ENCODE results near the gene LMCD1.

LMCD1 gene

DNA sequence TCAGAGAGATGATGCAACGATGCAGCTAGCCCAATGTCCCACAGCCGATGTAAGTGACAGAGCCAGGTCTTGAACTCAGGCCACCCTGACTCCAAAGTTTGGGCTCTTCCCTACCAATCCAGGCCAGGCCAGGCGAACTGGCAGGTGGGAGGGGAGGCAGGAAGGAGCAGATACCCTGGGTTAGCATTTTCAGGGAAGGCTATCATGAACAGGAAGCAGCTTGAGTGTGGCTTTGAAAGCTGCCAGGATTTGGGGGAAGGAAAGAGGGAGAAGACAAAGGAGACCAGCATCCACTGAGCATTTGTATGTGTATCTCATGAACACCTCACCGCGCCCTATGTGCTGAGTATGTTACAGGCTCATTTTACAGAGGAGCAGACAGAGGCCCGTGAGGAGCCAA lies 38.8 kb downstream of the LMCD1 start:
- no peak for DNase-seq

DNA sequence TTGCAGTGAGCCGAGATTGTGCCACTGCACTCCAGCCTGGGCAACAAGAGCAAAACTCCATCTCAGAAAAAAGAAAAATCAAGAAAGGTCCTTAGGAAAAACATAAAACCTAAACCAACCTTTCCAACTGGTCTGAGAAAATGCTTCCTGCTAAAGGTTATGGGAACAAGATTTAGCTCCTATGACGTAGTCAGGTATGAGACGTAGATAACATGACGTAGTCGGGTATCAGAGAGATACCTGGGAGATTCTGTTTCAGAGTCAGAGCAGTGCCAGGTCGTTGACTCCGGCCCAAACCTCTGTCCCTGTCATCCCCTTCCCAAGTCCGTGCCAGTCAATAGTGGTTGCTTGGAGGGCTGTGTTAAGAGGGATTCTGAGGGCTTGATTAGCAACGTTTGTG lies 39.9 kb downstream of the LMCD1 start:
- no peak for DNase-seq

- no peak for DNase-seq
Measured at GRCh38 chr3:8542190-8543135, 40.8 kb downstream of the LMCD1 start.

GRCh38 chr3:8546609-8547008 lies 45.0 kb downstream of the LMCD1 start:
- DNase-seq: no peak

DNA sequence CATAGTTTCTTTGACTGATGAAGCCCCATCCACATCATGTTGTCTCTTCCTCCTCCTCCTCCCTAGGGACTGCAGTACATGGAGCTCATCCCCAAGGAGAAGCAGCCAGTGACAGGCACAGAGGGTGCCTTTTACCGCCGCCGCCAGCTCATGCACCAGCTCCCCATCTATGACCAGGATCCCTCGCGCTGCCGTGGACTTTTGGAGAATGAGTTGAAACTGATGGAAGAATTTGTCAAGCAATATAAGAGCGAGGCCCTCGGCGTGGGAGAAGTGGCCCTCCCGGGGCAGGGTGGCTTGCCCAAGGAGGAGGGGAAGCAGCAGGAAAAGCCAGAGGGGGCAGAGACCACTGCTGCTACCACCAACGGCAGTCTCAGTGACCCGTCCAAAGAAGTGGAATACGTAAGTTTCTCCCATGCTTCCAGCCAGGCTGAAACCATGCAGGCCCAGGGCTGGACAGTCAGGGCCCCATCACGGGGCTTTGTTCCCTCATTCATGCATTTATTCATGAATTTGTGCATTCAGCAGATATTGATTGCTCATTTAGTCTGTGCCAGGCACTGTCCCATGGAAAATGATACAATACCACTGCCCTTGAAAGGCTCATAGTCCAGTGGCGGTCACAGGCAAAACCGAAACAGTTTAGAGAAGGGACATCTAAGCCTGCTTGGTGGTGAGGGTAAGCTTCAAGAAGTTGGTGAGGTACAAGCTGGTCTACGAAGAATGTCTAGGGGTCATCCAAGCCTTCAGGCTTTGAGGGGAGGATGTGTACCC lies 47.1 kb downstream of the LMCD1 start:
- DNase-seq: no peak

DNA sequence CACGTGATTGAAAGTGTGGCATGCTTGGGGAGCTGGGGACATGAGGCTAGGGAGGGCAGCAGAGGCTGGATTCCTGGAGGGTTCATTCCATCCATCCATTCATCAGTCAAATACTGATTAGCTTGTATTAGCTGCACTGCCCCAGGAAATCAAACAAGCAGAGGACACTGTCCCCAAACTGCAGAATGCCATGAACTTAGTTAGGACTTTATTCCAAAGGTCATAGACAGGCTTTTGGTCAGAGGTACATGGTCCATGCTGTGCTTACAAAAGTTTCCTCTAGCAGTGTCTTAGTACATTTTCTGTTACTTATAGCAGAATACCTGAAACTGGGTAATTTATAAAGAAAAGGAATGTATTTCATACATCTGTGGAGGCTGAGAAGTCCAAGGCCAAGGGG lies 47.7 kb downstream of the LMCD1 start:
- DNase-seq: no peak

GRCh38 chr3:8550611-8551010 lies 49.0 kb downstream of the LMCD1 start:
- no peak for DNase-seq

GRCh38 chr3:8552223-8552762 lies 50.7 kb downstream of the LMCD1 start:
- DNase-seq: no peak

- no peak for DNase-seq
Measured at GRCh38 chr3:8553405-8553804, 51.8 kb downstream of the LMCD1 start.

DNA sequence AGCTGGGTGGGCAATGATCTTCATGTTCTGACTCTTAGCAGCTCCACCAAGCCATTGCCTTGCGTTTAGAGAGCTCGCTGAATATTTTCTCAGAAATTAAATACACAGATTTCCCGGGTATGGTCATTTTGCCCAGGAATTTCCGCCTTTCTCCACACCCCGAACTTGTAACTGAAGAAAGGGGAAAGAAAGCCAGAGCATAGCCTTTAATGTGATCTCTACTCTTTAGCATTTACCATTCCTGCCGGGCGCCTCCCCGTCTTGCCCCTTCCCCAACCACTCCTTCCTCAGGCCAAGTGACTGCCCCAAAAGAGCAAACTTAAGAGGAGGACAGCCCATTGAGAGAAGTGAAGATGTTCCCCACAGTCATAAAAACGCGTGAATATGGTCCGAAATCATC lies 53.1 kb downstream of the LMCD1 start:
- no peak for DNase-seq

DNA sequence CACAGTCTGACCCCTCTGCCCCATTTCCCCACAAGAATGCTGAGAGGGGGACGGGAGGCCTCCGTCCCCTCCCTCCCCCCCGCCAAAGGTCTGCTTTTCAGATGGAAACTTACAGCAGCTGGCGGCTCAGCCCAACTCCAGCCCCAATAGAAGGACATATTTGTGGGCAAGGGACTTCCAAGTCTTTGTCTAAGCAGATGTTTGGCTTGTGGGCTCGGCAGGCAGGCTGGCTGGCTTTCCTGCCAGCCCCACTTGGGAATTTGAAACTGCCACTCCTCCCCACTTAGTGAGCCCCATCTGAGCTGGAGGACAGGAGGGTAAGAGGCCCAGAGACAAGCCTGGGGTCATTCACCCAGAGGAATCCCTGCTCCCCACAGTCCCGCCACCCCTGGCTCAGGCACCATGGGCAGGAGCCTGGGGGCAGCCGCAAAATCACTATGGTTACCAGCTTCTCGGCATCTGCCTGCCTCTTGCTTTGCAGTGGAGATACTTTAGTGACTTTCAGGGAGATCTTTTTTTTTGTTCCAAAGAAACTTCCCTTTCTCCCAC lies 53.6 kb downstream of the LMCD1 start:
- no peak for DNase-seq

GRCh38 chr3:8555725-8556472 lies 54.3 kb downstream of the LMCD1 start:
- no peak for DNase-seq

DNA sequence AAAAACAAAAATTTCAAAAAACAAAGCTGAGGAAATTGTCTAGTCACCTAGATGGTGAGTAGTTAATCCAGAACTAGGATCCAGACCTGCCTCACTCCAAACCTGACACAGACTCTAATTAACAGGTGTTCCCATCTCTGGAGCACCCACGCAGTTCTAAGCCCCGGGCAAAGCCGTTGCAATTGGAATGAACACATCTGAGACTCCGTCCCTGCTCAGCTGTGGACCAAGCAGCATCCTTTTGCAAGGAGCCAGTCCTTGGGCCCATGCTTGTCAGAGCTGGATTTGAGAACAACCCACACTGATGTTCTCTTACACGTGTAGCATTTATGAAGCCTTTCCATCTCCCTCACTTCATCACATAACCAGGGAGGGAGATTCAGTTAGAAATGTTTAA lies 54.8 kb downstream of the LMCD1 start:
- DNase-seq: no peak

DNA sequence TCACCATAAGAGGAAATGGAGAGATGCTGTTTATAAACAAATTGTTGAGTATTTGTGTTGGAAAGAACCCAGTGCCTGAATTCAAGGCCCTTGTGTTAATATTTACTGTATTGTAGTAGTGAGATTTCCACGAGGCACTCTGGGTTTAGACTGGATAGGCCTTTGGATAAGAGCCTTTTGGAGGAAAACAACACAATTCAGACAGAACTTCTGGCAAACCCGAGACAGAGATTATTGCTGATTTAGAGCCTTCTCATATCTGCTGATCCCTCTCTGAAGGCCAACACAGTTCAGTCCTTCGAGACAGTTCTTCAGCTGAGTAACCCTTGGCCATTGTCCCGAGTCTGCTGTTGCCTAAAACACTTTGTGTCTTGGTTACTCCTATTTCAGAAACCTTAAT lies 55.7 kb downstream of the LMCD1 start:
- no peak for DNase-seq

- DNase-seq: no peak
Measured at GRCh38 chr3:8558645-8559044, 57.0 kb downstream of the LMCD1 start.

DNA sequence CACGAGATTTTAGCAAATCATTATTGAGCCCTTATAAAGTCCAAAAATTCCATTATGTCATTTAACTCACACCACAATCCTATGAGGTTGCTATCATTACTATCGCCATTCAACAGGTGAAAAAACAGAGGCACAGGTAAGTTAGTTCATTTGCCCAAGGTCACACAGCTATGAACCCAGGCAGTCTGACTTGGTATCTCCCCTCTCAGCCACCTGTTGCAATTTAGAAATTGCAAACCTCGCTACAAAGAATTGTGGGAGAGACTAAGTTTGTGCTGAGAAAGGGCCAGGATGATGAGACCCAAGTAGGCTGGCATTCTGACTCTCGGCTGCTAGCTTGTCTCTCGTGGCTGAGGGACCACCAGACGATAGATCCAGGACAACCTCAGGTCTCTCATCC lies 57.7 kb downstream of the LMCD1 start:
- no peak for DNase-seq

GRCh38 chr3:8560366-8561007 lies 58.9 kb downstream of the LMCD1 start:
- no peak for DNase-seq

GRCh38 chr3:8561370-8561769 lies 59.7 kb downstream of the LMCD1 start:
- no peak for DNase-seq

DNA sequence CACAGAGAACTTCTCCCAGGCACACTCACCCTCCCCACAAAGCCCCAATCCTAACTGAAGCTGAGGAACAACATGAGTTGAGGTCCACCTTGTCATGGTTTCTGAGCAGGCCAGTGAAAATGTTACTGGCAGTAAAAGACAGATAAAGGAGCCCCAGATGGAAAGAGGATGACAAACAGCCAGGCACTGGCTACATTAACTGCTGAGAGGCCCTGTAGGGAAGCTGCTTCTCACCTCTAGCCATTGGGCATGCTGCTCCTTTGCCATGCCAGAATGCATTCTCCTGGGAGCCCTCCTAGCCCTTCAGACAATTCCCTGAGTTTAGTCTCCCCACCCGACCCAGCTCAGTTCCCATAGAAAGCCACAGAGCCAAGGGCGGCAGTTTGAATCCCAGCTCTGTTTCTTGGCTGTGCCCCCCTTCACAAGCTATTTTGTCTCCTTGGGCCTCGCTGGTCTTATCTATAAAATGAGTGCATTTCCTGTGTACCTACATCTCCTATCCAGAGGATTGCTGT lies 60.5 kb downstream of the LMCD1 start:
- DNase-seq: no peak

- no peak for DNase-seq
Measured at GRCh38 chr3:8563146-8563545, 61.5 kb downstream of the LMCD1 start.

- no peak for DNase-seq
Measured at GRCh38 chr3:8563597-8563996, 62.0 kb downstream of the LMCD1 start.

DNA sequence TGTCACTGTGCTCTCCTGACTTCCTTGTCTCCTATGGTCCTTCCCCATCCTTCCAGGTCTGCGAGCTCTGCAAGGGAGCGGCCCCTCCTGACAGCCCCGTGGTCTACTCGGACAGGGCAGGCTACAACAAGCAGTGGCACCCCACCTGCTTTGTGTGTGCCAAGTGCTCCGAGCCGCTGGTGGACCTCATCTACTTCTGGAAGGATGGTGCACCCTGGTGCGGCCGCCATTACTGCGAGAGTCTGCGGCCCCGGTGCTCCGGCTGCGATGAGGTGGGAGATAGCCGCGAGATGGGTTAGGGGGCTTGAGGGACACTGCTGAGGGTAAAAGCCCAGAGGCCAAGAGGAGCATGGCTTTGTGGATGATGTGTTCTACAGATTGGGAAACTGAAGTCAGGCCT lies 63.8 kb downstream of the LMCD1 start:
- no peak for DNase-seq

Measured in activated naive CD4-positive, alpha-beta T cell (primary cell).